HEK293 (cell line): Measurements from ENCODE around the gene CDT1.

Experiments
- CTCF ChIA-PET: fragments of 350-600 bp; formaldehyde crosslinking; extraction: SDS; loops from one replicate; lab custom pipeline; 2021; ENCODE audit warnings: antibody characterized with exemption; lab: Yijun Ruan, JAX
- POLR2A ChIA-PET: fragments of 300-600 bp; formaldehyde crosslinking; extraction: SDS; loops from one replicate; lab custom pipeline; 2020; ENCODE audit warnings: antibody characterized with exemption, inconsistent platforms; lab: Yijun Ruan, JAX
- H3K27ac ChIP-seq: fragments of 200-500 bp; sonication (Bioruptor generic); 2 replicates; pipeline ENCODE4 v1.5.1; 2014; ENCODE audit warnings: low read depth, low read length, control low read depth, inconsistent platforms; ENCODE audit errors: extremely low read depth
- H3K36me3 ChIP-seq, 2 experiments: fragments of 200-500 bp in 1 of 2; sonication (Bioruptor generic) in 1 of 2; 1 replicate in 1 of 2; 2 replicates in 1 of 2; pipeline ENCODE4 v1.5.1; 2014 to 2017; ENCODE audit warnings: inconsistent platforms in 2 of 2, low read length in 2 of 2; ENCODE audit not compliant: control insufficient read depth in 2 of 2, insufficient read depth in 1 of 2
- H3K4me1 ChIP-seq: fragments of 200-500 bp; sonication (Bioruptor generic); 2 replicates; pipeline ENCODE4 v1.5.1; 2014; ENCODE audit warnings: mild to moderate bottlenecking, low read length, inconsistent platforms; ENCODE audit not compliant: control insufficient read depth, insufficient read depth
- H3K4me3 ChIP-seq: 2 replicates; pipeline ENCODE4 v1.5.1; 2011; ENCODE audit warnings: low read depth, mild to moderate bottlenecking, control low read depth, low read length, moderate library complexity
- H3K9me3 ChIP-seq: fragments of 200-500 bp; sonication (Bioruptor generic); 2 replicates; pipeline ENCODE4 v1.5.1; 2014; ENCODE audit warnings: low read depth, low read length, inconsistent platforms; ENCODE audit not compliant: control insufficient read depth, insufficient read depth
- GLI2 ChIP-seq: fragments of 450-650 bp; formaldehyde crosslinking; IDR thresholded peaks from 2 replicates; pipeline ENCODE4; 2017; ENCODE audit warnings: missing biosample characterization, missing genetic modification characterization, low read depth, borderline replicate concordance
- GLIS1 ChIP-seq: fragments of 450-650 bp; formaldehyde crosslinking; IDR thresholded peaks from 2 replicates; pipeline ENCODE4 v1.5.1; 2016; ENCODE audit warnings: missing biosample characterization, missing genetic modification characterization
- KLF10 ChIP-seq: fragments of 450-650 bp; IDR thresholded peaks from 2 replicates; pipeline ENCODE4 v1.5.1; 2018; ENCODE audit warnings: missing biosample characterization, mild to moderate bottlenecking, missing genetic modification characterization
- MYNN ChIP-seq: fragments of 450-650 bp; formaldehyde crosslinking; IDR thresholded peaks from 2 replicates; pipeline ENCODE4 v1.5.1; 2016; ENCODE audit warnings: missing biosample characterization, missing genetic modification characterization, borderline replicate concordance
- SALL2 ChIP-seq: fragments of 450-650 bp; formaldehyde crosslinking; IDR thresholded peaks from 2 replicates; pipeline ENCODE4 v1.5.0; 2017; ENCODE audit warnings: missing biosample characterization, mild to moderate bottlenecking, missing genetic modification characterization, borderline replicate concordance
- SETDB1 ChIP-seq: IDR thresholded peaks from one replicate; pipeline ENCODE4 v1.6.1; 2017; ENCODE audit warnings: mild to moderate bottlenecking, low read length, moderate library complexity, mixed read lengths; ENCODE audit not compliant: insufficient read length
- SP3 ChIP-seq: fragments of 450-650 bp; formaldehyde crosslinking; IDR thresholded peaks from 2 replicates; pipeline ENCODE4 v1.5.1; 2016; ENCODE audit warnings: missing biosample characterization, missing genetic modification characterization
- TCF7L2 ChIP-seq: IDR thresholded peaks from 2 replicates; pipeline ENCODE4 v1.6.1; 2011; ENCODE audit warnings: low read depth, mild to moderate bottlenecking, inconsistent platforms, low read length, moderate library complexity, borderline replicate concordance
- TRIM28 ChIP-seq: IDR thresholded peaks from 2 replicates; pipeline ENCODE4 v1.6.1; 2011; ENCODE audit warnings: low read length, control low read depth, borderline replicate concordance
- ZBTB21 ChIP-seq: fragments of 450-650 bp; formaldehyde crosslinking; IDR thresholded peaks from 2 replicates; pipeline ENCODE4 v1.5.1; 2017; ENCODE audit warnings: missing biosample characterization, missing genetic modification characterization
- ZIC2 ChIP-seq: fragments of 450-650 bp; formaldehyde crosslinking; IDR thresholded peaks from 2 replicates; pipeline ENCODE4 v1.5.1; 2016; ENCODE audit warnings: missing biosample characterization, missing genetic modification characterization
- ZNF121 ChIP-seq: fragments of 450-650 bp; formaldehyde crosslinking; IDR thresholded peaks from 2 replicates; pipeline ENCODE4 v1.5.1; 2016; ENCODE audit warnings: missing biosample characterization, missing genetic modification characterization
- ZNF133 ChIP-seq: fragments of 450-650 bp; formaldehyde crosslinking; IDR thresholded peaks from 2 replicates; pipeline ENCODE4 v1.5.1; 2016; ENCODE audit warnings: missing biosample characterization, missing genetic modification characterization
- ZNF138 ChIP-seq: fragments of 450-650 bp; formaldehyde crosslinking; IDR thresholded peaks from 2 replicates; pipeline ENCODE4 v1.5.1; 2016; ENCODE audit warnings: missing biosample characterization, missing genetic modification characterization, borderline replicate concordance
- ZNF174 ChIP-seq: fragments of 450-650 bp; formaldehyde crosslinking; IDR thresholded peaks from 2 replicates; pipeline ENCODE4 v1.5.0; 2017; ENCODE audit warnings: missing biosample characterization, mild to moderate bottlenecking, missing genetic modification characterization
- ZNF341 ChIP-seq: fragments of 450-650 bp; formaldehyde crosslinking; IDR thresholded peaks from 2 replicates; pipeline ENCODE4; 2016; ENCODE audit warnings: low read depth, missing biosample characterization, missing genetic modification characterization
- ZNF423 ChIP-seq: fragments of 450-650 bp; formaldehyde crosslinking; IDR thresholded peaks from 2 replicates; pipeline ENCODE4 v1.5.1; 2016; ENCODE audit warnings: missing biosample characterization, missing genetic modification characterization
- ZNF558 ChIP-seq: fragments of 450-650 bp; formaldehyde crosslinking; IDR thresholded peaks from 2 replicates; pipeline ENCODE4 v1.5.1; 2016; ENCODE audit warnings: missing biosample characterization, missing genetic modification characterization
- ZNF585B ChIP-seq: fragments of 450-650 bp; formaldehyde crosslinking; IDR thresholded peaks from 2 replicates; pipeline ENCODE4 v1.5.1; 2016; ENCODE audit warnings: missing biosample characterization, missing genetic modification characterization
- ZNF623 ChIP-seq: fragments of 450-650 bp; formaldehyde crosslinking; IDR thresholded peaks from 2 replicates; pipeline ENCODE4 v1.5.1; 2016; ENCODE audit warnings: missing biosample characterization, missing genetic modification characterization
- ZNF777 ChIP-seq: fragments of 450-650 bp; formaldehyde crosslinking; IDR thresholded peaks from 2 replicates; pipeline ENCODE4 v1.5.1; 2017; ENCODE audit warnings: missing biosample characterization, missing genetic modification characterization, borderline replicate concordance
- ZNF830 ChIP-seq: fragments of 450-650 bp; IDR thresholded peaks from 2 replicates; pipeline ENCODE4 v1.5.0; 2018; ENCODE audit warnings: missing biosample characterization, missing genetic modification characterization, low read depth, mild to moderate bottlenecking, moderate library complexity
- ZSCAN23 ChIP-seq: fragments of 450-650 bp; formaldehyde crosslinking; IDR thresholded peaks from 2 replicates; pipeline ENCODE4 v1.5.1; 2016; ENCODE audit warnings: missing biosample characterization, missing genetic modification characterization
- TF ChIP-seq, protein P1 (sequence below): fragments of 450-650 bp; formaldehyde crosslinking; IDR thresholded peaks from 2 replicates; pipeline ENCODE4 v1.5.1; 2016; ENCODE audit warnings: missing biosample characterization, missing genetic modification characterization
- TF ChIP-seq, protein P2 (sequence below): fragments of 450-650 bp; formaldehyde crosslinking; IDR thresholded peaks from 2 replicates; pipeline ENCODE4 v1.5.1; 2016; ENCODE audit warnings: missing biosample characterization, missing genetic modification characterization
- TF ChIP-seq, protein P3 (sequence below): fragments of 450-650 bp; formaldehyde crosslinking; IDR thresholded peaks from 2 replicates; pipeline ENCODE4 v1.5.1; 2016; ENCODE audit warnings: missing biosample characterization, missing genetic modification characterization

The CDT1 gene

DNA sequence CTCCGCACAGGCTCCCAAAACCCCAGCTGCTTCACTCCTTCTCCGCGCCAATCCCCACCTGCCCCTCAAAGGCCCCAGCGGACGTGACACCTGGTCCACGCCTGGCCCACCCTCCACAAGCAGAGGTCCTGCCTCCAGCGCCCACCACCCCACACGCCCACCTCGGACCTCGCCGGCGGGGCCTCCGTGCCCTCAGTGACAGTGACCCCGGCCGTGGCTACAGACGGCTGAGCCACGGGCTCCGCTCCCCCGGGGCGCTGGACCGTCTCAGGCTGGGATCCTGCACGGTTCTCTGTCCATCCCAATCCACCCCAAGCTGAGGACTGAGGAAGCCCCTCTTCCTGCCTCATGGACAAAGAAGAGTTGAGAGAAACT, 43.6 kb upstream of the CDT1 start (continued):
- TF ChIP-seq ZNF585B: no peak
- TF ChIP-seq ZNF558 (tag by site-specific recombination): no peak
- no peak for TF ChIP-seq ZNF133 (tag by site-specific recombination)

DNA sequence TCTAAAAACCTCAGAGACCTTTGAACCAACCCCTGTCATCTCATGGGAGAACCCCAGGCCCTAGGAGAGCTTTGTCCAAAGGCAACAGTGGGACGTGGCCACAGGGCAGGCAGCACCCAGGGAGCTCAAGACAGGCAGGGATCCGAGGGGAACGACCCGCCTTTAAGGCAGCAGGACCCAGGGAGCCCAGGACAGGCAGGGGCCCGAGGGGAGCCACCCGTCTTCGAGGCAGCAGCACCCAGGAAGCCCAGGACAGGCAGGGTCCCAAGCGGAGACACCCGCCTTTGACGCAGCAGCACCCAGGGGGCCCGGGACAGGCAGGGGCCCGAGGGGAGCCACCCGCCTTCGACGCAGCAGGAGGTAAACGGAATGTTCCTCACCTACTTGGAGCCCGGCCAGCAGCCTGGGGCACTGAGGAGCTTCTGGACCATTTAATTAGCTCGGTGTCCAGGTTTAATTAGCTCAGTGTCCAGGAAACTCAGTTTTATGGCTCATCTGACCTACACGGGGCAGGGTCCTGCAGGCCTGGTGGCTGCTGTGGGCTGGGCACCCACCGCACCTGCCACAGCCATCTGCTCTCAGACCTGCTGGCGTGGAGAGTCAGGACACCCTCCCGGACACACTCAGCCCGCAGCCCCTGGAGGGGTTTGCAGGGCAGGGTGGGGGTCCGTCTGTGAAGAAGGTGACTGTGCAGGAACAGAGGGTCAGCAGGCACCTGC, 43.0 kb upstream of the CDT1 start:
- ChIA-PET CTCF (interaction anchor here (0.6 to 4.3 kb wide), 5 partner anchors 14 to 23 kb away, joined by 3 to 28 read pairs (median 4); no protein-coding TSS in a partner anchor), POLR2A (interaction anchor here (0.5 to 3.8 kb wide), 3 partner anchors 10 to 50 kb away, joined by 3 to 24 read pairs (median 3); no protein-coding TSS in a partner anchor)

DNA sequence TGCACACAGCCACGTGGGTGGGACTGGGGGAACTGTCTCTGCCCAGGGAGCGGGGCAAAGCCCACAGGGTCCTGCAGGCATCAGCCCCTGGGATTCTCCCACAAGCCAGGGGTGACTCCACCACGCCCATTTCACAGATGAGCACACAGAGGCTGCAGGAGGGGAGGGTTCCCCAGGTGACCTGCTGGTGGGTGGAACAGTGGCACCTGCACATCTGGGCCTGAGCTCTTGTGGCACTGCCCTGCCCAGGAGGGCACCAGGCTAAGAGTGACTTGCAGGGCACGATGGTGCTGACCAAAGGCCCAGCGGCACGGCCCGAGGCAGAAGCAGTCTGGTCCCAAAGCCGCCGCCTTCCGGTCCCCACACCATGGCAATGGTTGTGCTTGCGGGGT, 42.5 kb upstream of the CDT1 start:
- no peak for TF ChIP-seq ZNF830 (tag by site-specific recombination)
- TF ChIP-seq, protein P1, sequence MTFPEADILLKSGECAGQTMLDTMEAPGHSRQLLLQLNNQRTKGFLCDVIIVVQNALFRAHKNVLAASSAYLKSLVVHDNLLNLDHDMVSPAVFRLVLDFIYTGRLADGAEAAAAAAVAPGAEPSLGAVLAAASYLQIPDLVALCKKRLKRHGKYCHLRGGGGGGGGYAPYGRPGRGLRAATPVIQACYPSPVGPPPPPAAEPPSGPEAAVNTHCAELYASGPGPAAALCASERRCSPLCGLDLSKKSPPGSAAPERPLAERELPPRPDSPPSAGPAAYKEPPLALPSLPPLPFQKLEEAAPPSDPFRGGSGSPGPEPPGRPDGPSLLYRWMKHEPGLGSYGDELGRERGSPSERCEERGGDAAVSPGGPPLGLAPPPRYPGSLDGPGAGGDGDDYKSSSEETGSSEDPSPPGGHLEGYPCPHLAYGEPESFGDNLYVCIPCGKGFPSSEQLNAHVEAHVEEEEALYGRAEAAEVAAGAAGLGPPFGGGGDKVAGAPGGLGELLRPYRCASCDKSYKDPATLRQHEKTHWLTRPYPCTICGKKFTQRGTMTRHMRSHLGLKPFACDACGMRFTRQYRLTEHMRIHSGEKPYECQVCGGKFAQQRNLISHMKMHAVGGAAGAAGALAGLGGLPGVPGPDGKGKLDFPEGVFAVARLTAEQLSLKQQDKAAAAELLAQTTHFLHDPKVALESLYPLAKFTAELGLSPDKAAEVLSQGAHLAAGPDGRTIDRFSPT (tag by site-specific recombination): peak; percentile 46; the same call in 1 of the 2 replicates
- TF ChIP-seq TCF7L2: no peak
- no peak for TF ChIP-seq KLF10 (tag by site-specific recombination)
- TF ChIP-seq ZNF121 (tag by site-specific recombination): no peak
- no peak for TF ChIP-seq ZNF341
- TF ChIP-seq, protein P2, sequence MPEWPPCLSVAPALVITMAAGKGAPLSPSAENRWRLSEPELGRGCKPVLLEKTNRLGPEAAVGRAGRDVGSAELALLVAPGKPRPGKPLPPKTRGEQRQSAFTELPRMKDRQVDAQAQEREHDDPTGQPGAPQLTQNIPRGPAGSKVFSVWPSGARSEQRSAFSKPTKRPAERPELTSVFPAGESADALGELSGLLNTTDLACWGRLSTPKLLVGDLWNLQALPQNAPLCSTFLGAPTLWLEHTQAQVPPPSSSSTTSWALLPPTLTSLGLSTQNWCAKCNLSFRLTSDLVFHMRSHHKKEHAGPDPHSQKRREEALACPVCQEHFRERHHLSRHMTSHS: no peak
- TF ChIP-seq TRIM28: no peak
- TF ChIP-seq ZNF174 (tag by site-specific recombination): no peak
- no peak for TF ChIP-seq ZNF777 (tag by site-specific recombination)
- no peak for TF ChIP-seq SETDB1
- TF ChIP-seq ZSCAN23 (tag by site-specific recombination): no peak
- no peak for TF ChIP-seq ZBTB21
- no peak for TF ChIP-seq MYNN (tag by site-specific recombination)
- TF ChIP-seq ZNF623 (tag by site-specific recombination): peak; percentile 25; the same call in 1 of the 2 replicates
- no peak for TF ChIP-seq ZNF138 (tag by site-specific recombination)

More for the DNA sequence above, 43.0 kb upstream of the CDT1 start:
- peaks cover 8% of the 10 kb centered on the region for H3K4me1 ChIP-seq
- no peaks in the 10 kb centered on the region for H3K9me3 ChIP-seq
- TF ChIP-seq GLIS1 (tag by site-specific recombination) (peak; percentile 71), ZIC2 (tag by site-specific recombination) (peak; percentile 62), ZNF423 (tag by site-specific recombination) (peak; percentile 76), SALL2 (tag by site-specific recombination) (no peak), SP3 (tag by site-specific recombination) (no peak), GLI2 (tag by site-specific recombination) (no peak)
- TF ChIP-seq, protein P3, sequence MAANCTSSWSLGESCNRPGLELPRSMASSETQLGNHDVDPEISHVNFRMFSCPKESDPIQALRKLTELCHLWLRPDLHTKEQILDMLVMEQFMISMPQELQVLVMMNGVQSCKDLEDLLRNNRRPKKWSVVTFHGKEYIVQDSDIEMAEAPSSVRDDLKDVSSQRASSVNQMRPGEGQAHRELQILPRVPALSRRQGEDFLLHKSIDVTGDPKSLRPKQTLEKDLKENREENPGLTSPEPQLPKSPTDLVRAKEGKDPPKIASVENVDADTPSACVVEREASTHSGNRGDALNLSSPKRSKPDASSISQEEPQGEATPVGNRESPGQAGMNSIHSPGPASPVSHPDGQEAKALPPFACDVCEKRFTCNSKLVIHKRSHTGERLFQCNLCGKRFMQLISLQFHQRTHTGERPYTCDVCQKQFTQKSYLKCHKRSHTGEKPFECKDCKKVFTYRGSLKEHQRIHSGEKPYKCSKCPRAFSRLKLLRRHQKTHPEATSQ (tag by site-specific recombination): no peak
- H3K36me3 ChIP-seq: no peaks in the 10 kb centered on the region
- no peak overlapping the region for H3K27ac ChIP-seq
- no peak overlapping the region for H3K4me3 ChIP-seq

More for the DNA sequence above, 42.5 kb upstream of the CDT1 start:
- CTCF ChIA-PET: interaction anchor here (1.5 to 4.3 kb wide), 2 partner anchors 18 to 24 kb away, joined by 4 to 28 read pairs; no protein-coding TSS in a partner anchor
- POLR2A ChIA-PET: interaction anchor here (1.3 to 3.8 kb wide), 3 partner anchors 9 to 49 kb away, joined by 3 to 24 read pairs (median 6); no protein-coding TSS in a partner anchor
- Histone ChIP-seq H3K27ac (no peak overlapping the region), H3K36me3 (no peaks in the 10 kb centered on the region), H3K4me1 (peaks cover 8% of the 10 kb centered on the region), H3K9me3 (no peaks in the 10 kb centered on the region), H3K4me3 (no peak overlapping the region)
